ENCODE data around the gene EVA1B. TPM values are rescaled to one million over a fixed set of nuclear protein-coding genes. Genes with fewer than 3 reads are reported as not detected.

EVA1B gene
- 12.4 and 20.5 TPM in 2 replicates for total RNA-seq (2021)
- percentile 29 among the genes with signal in this experiment for Bru-seq, nascent RNA
- BruChase-seq, experiment 1, labeled RNA remaining after a 2-hour chase: percentile 33 among the genes with signal in this experiment
- percentile 50 among the genes with signal in this experiment for BruChase-seq, experiment 2, labeled RNA remaining after a 6-hour chase
- long read RNA-seq, transcript EVA1B-202 (3 exons, 699 nt): major isoform, 19 of 19 reads
- long read RNA-seq, partial matches to known transcripts: 0 of 19 reads
- long read RNA-seq, other reads (novel, unspliced or antisense): 0 of 19 reads

GRCh38 chr1:36323636-36324352 is at the start of gene EVA1B:
Gene EVA1B (minus strand): TSS chr1:36323645. CDS start chr1:36323037, 608 bp downstream.
- Histone ChIP-seq H3K9me2 (ENCODE audit: insufficient read depth) (no peaks in the 10 kb centered on the region), H3K36me3 (ENCODE audit: low read depth) (no peaks in the 10 kb centered on the region), H3K4me1 (replicated peaks; ENCODE audit: insufficient read depth) (no peaks in the 10 kb centered on the region; the same call in 1 of the 2 replicates), H3K79me2 (ENCODE audit: low read depth) (no peaks in the 10 kb centered on the region), H3K9me3 (ENCODE audit: insufficient read depth, low read depth) (no peaks in the 10 kb centered on the region), H4K20me1 (ENCODE audit: insufficient read depth) (no peaks in the 10 kb centered on the region; the same call in 1 of the 2 replicates), H3K27ac (no peak within 1 kb of the TSS), H2AFZ (0 out of 2 replicates have a peak within 1 kb of the TSS, but pooled peaks have one; percentile 52), H3K27me3 (ENCODE audit: insufficient read depth, low read depth) (no peaks in the 10 kb centered on the region), H3F3A (ENCODE audit: insufficient read depth, low read depth) (no peaks in the 10 kb centered on the region; the same call in 1 of the 2 replicates), H3K4me2 (peak within 1 kb of the TSS; percentile 80), H3K4me3 (peak within 1 kb of the TSS; percentile 52; the same call in 1 of the 2 replicates)
- no TSS peak for BruUV-seq (replicated peaks)
- ChIA-PET POLR2A (ENCODE audit: unreplicated experiment) (interaction anchor here (0.7 kb wide), 2 partner anchors 18 to 24 kb away, joined by 3 to 5 read pairs; no protein-coding TSS in a partner anchor), CTCF (no interaction called here)
- TF ChIP-seq EZH2 (IDR thresholded peaks at IDR 0.05; ENCODE audit: low read depth) (no peak), CTCF (conservative IDR thresholded peaks at IDR 0.05) (no peak)
- DNase-seq: peak in 1 of 2 experiments; percentile 72
- intact Hi-C loops (cut with micrococcal nuclease; ENCODE audit: unreplicated experiment): no loop called here

- peaks cover 75% of the 10 kb centered on the region for H3K79me2 ChIP-seq (ENCODE audit: low read depth)
- H3K36me3 ChIP-seq (ENCODE audit: low read depth): peaks cover 12% of the 10 kb centered on the region; the same call in 1 of the 2 replicates
- H3K27ac ChIP-seq: peak overlapping the region; percentile 94
- peaks cover 14% of the 10 kb centered on the region for H4K20me1 ChIP-seq (ENCODE audit: insufficient read depth)
- H3F3A ChIP-seq (ENCODE audit: insufficient read depth, low read depth): peaks cover 67% of the 10 kb centered on the region
- H2AFZ ChIP-seq: no peak overlapping the region
- intact Hi-C loops (cut with micrococcal nuclease; ENCODE audit: unreplicated experiment): no loop called here
- no peak overlapping the region for H3K4me3 ChIP-seq
- no peaks in the 10 kb centered on the region for H3K9me3 ChIP-seq (ENCODE audit: insufficient read depth, low read depth)
- peak overlapping the region; percentile 87 for H3K4me2 ChIP-seq
- CTCF ChIA-PET: interaction anchor here (0.6 to 0.7 kb wide), 3 partner anchors 11 to 150 kb away, joined by 3 to 8 read pairs (median 7); no protein-coding TSS in a partner anchor
- BruUV-seq (replicated peaks): no TSS peak
- no peaks in the 10 kb centered on the region for H3K27me3 ChIP-seq (ENCODE audit: insufficient read depth, low read depth)
- TF ChIP-seq EZH2 (IDR thresholded peaks at IDR 0.05; ENCODE audit: low read depth) (no peak), CTCF (conservative IDR thresholded peaks at IDR 0.05) (no peak)
- peaks cover 49% of the 10 kb centered on the region for H3K4me1 ChIP-seq (replicated peaks; ENCODE audit: insufficient read depth)
- H3K9me2 ChIP-seq (ENCODE audit: insufficient read depth): no peaks in the 10 kb centered on the region
- POLR2A ChIA-PET (ENCODE audit: unreplicated experiment): no interaction called here
- DNase-seq: no peak
These were observed 49.2 kb upstream of the EVA1B start for GRCh38 chr1:36372617-36373016.

- H3K79me2 ChIP-seq (ENCODE audit: low read depth): peaks cover 78% of the 10 kb centered on the region
These were observed 45.8 kb upstream of the EVA1B start for GRCh38 chr1:36369061-36369861.

More at GRCh38 chr1:36369061-36369861, 45.8 kb upstream of the EVA1B start:
- peak; percentile 51 to 84 for DNase-seq
- Histone ChIP-seq H3K27ac (peak overlapping the region; percentile 13; the same call in 1 of the 2 replicates), H3K36me3 (ENCODE audit: low read depth) (peaks cover 18% of the 10 kb centered on the region), H4K20me1 (ENCODE audit: insufficient read depth) (peaks cover 18% of the 10 kb centered on the region), H3K27me3 (ENCODE audit: insufficient read depth, low read depth) (no peaks in the 10 kb centered on the region), H3K4me1 (replicated peaks; ENCODE audit: insufficient read depth) (peaks cover 36% of the 10 kb centered on the region), H3K4me3 (no peak overlapping the region), H3K9me2 (ENCODE audit: insufficient read depth) (no peaks in the 10 kb centered on the region), H3K4me2 (peak overlapping the region; percentile 34; the same call in 1 of the 2 replicates), H2AFZ (no peak overlapping the region), H3K9me3 (ENCODE audit: insufficient read depth, low read depth) (no peaks in the 10 kb centered on the region), H3F3A (ENCODE audit: insufficient read depth, low read depth) (peaks cover 45% of the 10 kb centered on the region)
- TF ChIP-seq EZH2 (IDR thresholded peaks at IDR 0.05; ENCODE audit: low read depth) (no peak), CTCF (conservative IDR thresholded peaks at IDR 0.05) (peak; percentile 95)
- BruUV-seq (replicated peaks): no TSS peak
- ChIA-PET POLR2A (ENCODE audit: unreplicated experiment) (no interaction called here), CTCF (interaction anchor here (0.6 to 3.6 kb wide), 7 partner anchors 17 to 36 kb away, joined by 3 to 21 read pairs (median 5); no protein-coding TSS in a partner anchor)
- intact Hi-C loops (cut with micrococcal nuclease; ENCODE audit: unreplicated experiment): loop anchor here (1.0 kb wide), 2 partner anchors 27 to 52 kb away; no protein-coding TSS in a partner anchor
